Inflammatory macrophage (primary cell): ENCODE data around the gene SLC16A6.
"Not testable (repeated sequence)": the region's sequence is repeated elsewhere in the genome, so short reads cannot be mapped to it uniquely, and the experiment has no call there.

Source experiments
- DNase-seq, 2 donors: peaks; one replicate each; pipeline ENCODE4 v3.0.0-alpha.2; 2020 to 2022

The SLC16A6 gene

DNA sequence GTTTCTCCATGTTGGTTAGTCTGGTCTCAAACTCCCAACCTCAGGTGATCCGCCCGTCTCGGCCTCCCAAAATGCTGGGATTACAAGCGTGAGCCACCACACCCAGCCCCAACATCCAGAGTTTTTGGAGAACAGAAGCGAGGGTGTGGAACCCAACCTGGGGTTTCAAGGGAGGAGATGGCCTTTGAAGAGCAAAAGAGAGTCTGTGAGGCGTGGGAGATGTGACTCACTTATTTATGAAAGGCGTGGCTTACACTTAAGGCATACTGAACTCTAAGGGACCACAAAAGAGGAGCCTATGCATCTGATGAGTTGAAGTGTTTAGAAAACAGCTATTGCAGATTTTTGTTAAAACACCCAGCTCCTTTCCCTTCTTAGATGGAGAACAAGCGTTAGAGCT is 19.2 kb upstream of the SLC16A6 start:
- peak; percentile 47 to 56 for DNase-seq

DNA sequence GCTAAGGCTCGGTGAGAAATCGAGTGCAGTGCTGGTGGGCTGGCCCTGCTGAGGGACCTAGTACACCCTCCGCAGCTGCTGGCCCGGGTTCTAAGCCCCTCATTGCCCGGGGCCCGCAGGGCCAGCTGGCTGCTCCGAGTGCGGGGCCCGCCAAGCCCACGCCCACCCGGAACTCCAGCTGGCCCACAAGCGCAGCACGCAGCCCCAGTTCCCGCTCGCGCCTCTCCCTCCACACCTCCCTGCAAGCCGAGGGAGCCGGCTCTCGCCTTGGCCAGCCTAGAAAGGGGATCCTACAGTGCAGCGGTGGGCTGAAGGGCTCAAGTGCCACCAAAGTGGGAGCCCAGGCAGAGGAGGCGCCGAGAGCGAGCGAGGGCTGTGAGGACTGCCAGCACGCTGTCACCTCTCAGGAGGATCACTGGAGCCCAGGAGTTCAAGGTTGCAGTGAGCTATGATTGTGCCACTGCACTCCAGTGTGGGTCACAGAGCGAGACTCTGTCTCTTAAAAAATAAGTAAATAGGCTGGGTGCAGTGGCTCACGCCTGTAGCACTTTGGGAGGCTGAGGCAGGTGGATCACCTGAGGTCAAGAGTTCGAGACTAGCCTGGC is 18.2 kb upstream of the SLC16A6 start:
- not testable (repeated sequence) for DNase-seq

DNA sequence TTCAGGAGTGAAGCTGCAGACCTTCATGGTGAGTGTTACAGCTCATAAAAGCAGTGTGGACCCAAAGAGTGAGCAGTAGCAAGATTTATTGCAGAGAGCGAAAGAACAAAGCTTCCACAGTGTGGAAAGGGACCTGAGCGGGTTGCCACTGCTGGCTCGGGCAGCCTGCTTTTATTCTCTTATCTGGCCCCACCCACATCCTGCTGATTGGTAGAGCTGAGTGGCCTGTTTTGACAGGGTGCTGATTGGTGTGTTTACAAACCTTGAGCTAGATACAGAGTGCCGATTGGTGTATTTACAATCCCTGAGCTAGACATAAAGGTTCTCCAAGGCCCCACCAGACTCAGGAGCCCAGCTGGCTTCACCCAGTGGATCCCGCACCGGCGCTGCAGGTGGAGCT is 17.6 kb upstream of the SLC16A6 start:
- not testable (repeated sequence) for DNase-seq

DNA sequence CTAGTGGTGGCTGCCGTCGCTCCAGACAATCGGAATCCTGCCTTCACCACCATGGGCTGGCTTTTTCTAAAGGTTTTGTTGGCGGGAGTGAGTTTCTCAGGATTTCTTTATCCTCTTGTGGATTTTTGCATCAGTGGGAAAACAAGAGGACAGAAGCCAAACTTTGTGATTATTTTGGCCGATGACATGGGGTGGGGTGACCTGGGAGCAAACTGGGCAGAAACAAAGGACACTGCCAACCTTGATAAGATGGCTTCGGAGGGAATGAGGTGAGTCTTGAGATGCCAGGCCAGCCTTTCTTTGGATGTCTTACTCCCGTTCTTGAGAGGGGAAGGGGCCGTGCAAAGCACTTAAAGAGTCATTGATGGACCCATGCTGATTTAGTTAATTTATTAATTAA is 16.5 kb upstream of the SLC16A6 start:
- no peak for DNase-seq

DNA sequence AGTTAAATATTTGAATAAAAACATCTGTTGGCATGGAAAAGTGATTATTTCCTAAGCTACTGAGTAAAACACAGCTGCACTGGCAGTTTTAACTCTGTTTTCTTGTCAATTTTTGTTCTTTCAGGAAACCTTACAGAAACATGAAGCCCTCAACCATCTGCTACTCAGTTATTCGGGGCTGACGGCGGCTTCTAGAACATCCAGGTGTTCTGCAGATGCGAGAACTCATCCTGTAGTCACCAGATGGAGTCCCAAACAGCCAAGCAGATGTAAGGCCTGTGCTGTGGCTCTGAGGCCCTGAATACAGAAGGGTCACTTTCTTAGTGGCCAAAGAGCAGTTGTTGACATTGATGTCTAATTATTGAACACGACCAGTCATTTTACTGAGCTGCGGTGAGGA is 15.9 kb upstream of the SLC16A6 start:
- no peak for DNase-seq

DNA sequence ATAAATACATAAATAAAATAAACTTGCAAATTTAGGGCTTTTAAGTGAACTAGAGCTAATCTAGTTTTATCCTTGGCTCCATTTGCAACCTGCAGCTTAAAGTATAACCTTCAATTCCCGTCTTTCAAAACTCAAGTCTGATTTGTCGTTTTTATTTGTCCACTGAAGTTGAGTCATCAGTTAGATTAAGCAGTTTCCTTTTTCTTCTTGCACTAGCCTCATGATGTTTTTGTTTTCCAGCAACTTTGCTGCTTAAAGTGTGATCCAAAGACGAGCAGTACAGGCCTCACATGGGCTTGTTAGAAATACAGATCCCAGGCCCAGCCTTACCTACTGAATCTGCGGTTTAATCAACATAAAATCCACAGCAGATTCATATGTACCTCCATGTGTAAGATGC is 14.2 kb upstream of the SLC16A6 start:
- DNase-seq = peak; percentile 58 to 60

DNA sequence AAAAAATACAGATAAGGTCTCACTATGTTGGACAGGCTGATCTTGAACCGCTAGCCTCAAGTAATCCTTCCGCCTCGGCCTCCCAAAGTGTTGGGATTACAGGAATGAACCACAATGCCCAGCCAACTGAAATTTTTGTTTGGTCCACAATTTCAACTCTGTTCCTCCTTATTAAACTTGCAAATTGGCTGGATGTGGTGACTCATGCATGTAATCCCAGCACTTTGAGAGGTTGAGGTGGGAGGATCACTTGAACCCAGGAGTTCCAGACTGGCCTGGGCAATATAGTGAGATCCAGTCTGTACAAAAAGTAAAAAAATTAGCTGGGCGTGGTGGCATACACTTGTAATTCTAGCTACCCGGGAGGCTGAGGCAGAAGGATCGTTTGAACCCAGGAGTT is 13.8 kb upstream of the SLC16A6 start:
- no peak for DNase-seq

DNA sequence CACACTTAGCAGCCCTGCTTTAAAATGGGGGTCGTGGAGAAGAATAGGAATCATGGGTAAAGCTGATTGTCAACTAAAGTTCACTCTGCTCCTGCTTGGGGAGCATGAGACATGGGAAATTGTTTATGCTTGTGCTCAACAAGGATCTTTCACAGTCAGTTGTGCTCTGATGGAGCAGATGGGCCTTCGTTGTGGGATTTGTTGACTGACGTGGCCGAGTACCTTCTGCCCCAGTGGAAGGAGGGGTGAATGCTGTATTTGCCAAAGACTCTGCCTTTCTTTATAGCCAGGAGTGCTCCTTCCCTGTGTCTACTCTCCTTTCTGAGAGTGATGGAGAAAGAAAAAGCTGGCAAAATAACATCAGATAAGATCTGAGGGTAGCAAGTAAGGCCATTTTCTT is 11.7 kb upstream of the SLC16A6 start:
- DNase-seq = no peak

DNA sequence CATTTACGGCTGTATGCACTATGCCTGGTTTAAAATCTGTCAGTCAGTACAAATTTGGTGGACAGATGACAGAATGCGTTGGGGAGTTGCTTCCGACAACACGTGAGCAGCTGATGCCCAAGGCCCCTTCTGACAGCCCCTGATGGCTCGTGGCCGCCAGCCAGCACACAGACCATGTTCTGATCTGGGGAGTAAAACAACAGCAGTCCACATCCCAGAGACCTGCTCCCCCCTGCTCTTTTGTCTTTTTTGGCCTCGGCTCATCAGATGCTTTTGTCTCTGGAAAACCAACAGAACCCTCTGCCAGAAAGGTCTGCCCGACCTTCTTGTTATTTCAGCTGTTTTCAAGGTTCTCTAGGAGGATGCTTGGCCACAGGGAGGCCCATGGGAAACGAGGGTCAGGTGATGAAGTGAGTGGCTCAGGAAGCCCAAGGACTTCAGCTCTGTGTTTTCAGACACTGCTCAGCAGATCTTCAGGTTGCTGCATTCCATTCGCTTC is 11.2 kb upstream of the SLC16A6 start:
- no peak for DNase-seq

DNA sequence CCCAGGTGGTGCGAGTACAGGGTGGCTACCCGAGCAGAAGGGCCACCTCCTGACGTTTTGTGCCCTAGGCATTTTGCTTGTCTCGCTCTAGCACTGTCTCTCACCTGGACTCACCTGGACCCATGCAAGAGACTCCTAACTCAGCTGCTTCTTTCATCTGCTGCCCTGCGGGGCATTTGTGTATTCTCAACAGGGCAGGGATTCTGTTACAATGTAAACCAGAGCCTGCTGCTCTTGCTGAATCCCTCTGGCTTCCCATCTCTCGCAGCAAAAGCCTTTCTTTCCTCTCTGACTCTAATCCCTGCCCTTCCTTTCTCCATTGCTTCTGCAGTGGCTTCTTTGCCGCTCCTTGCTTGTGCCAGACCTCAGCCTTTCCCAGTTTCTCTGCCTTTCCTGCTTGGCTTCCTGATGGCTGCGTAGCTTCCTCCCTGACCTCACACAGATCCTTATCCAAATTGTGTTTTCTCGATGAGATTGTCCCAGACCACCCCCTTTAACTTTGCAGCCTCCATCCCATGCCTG is 10.6 kb upstream of the SLC16A6 start:
- no peak for DNase-seq

DNA sequence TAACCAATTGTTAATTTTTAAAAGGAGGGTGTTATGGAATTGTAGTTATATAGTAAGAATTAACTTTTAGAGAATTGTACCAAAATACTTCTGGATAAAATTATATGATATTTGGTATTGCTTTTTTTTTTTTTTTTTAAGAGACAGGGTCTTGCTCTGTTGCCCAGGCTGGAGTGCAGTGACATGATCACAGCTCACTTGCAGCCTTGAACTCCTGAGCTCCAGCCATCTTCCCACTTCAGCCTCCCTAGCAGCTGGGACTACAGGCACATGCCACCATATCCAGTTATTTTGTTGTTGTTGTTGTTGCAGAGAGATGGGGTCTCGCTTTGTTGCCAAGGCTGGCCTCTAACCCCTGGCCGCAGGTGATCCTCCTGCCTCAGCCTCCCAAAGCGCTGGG is 8.9 kb upstream of the SLC16A6 start:
- DNase-seq = no peak

DNA sequence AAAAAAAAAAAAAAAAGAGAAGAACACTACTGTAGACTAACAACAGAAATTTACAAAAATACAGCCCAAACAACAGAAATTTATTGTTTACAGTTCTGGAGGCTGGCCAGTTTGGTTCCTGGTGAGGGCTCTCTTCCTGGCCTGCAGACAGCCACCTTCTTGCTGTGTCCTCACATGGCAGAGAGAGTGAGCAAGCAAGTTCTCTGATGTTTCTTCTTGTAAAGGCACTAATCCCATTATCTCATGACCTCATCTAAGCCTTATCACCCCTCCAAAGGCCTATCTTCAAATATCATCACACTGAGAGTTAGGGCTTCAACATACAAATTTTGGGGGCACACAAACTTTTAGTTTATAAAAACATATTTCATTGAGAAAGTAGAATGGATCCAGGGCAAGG is 7.7 kb upstream of the SLC16A6 start:
- DNase-seq = no peak

DNA sequence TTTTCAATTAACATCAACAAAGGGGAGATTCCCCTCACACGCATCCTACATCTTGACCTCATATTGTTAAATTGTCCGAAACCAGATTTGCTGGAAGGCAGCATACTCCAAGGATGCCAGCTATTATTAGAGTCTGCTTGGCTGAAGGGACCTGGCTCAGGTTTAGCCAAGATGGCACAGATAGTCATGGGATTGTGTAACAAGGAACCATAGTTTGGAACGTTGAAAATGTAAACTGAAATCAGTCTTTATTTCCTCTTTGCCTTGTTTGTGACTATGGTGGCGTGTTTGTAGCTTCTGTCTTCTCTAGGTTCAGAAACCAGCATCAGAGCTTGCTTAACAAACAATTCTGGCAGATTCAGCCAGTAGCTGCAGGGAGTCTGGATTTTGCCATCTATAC is 6.3 kb upstream of the SLC16A6 start:
- DNase-seq = peak; percentile 64 to 74

DNA sequence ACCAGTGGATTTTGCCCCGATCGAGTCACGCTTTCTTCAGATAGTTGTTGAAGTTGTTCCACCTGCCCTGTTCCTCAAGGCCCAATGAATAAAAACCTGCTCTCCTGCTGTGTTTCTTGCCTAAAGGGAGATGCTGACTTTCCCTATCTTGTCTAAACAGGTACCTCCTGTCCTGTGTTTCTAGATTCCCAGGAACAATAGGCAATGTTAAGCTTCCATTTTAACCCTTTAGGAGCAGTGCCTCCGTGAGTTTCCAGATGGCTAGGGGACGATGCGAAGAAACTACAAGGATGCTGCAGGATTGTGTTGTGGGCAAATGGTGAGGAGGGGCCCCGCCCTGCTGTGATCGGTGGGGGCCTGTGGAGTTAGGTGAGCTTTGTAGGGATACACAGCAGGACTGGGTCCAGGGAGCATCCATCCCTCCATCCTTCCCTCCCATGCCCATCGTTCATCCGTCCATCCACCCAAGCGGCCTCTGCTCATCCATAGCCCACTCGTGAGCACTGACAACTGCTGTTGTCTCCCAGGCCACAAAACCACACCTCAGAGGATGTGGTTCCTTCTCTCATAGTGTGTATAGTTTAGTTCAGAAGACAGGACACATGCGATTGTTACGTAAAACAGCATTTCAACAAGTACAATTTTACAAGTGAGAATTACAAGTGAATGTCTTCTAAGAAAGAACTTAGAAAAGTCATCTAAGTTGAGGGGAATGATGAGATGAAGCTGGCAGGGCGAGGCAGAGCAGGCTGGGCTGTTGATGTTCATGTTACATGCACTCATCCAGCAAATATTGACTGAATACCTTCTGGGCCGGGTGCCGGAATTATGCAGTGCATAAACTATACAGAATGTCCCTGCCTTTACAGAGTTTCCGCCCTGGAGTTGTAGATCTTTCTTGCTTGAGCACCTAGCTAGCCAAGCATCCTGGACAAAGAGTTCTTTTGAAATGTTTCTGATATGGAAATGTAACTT is 5.6 kb upstream of the SLC16A6 start:
- DNase-seq = peak; percentile 16 to 24

DNA sequence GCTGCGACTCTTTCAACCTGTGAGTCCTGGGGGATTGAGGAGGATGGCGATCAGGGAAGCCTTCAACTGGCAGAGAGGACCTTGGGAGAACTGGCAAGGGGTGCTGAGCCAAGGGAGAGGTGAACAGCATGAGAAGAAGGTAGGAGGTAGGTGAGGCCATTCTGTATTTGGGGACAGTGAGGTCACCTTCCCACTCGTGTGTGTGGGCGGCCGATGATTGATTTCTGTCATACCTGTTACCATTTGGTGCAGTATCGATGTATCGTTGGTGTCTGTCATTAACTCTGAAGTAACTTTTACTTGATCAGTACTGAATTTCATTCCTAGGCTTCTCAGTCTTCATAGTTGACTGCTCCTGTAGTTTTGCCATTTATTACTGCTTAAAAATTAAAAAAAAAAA is 4.2 kb upstream of the SLC16A6 start:
- DNase-seq = no peak

DNA sequence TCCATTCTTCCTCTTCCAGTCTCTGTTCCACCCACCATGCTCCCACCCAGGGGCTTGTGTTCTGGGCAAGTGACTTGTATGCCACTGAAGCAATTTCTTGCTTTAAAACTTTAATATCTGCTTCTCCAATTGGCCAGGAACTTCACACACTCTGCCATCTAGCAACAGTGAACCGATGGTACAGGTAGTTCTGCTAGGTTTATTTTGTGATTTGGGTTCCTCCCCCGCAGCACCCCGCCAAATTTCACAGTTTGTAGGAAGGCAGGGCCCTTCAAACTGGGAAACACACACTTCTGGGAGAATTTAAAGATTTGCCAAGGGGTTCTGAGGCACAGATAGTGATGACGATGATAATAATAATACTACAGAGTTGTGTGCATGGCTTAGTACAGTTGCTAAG is 3.7 kb upstream of the SLC16A6 start:
- no peak for DNase-seq

DNA sequence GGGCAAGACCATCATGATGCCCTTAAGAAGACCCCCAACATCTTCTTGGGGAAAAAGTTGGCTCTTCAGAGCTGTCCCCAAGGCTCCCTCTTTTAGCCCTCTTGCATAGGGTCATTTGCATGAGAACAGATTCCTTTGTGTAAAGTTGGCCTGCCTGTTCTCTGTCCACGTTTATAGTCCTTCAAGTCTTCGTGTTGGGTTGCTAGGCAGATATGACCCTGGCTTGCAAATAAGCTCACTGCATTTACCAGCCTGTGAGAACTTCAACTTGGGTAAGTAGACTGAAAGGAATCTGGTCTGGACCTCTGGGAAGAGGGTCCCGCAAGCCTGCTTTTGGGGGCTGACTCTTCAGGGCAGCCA is 3.2 kb upstream of the SLC16A6 start:
- DNase-seq = no peak

DNA sequence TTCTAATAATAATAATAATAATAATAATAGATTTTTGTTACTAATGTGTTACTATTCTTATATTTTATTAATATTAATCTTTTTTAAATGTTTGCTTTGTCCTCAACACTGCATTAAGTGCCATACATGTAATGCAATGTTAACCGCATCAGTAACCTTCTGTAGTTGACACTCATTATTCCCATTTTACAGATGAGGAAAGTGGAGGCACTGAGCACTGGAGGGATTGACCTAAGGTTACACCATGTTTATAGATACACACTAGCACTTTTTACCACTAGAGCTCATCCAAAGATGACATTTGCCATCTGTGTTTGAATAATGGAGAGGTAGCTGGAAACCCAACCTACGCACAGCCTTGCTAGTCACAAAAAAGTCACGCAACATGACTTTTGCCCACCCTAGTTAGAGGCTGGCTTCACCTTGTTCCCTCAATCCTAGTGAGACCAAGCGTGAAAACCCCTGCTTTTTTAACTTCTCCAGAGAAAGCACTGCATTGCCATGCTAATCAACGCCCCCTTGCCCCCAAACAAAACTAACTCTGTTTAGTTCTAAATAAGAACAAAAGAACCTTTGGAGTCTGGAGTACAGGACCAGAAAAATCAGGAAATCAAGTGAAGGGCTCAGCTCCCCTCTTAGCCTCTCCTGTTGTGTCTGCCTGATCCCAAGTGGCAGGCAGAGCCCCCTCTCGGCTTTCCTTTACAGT is 2.7 kb upstream of the SLC16A6 start:
- DNase-seq = no peak

DNA sequence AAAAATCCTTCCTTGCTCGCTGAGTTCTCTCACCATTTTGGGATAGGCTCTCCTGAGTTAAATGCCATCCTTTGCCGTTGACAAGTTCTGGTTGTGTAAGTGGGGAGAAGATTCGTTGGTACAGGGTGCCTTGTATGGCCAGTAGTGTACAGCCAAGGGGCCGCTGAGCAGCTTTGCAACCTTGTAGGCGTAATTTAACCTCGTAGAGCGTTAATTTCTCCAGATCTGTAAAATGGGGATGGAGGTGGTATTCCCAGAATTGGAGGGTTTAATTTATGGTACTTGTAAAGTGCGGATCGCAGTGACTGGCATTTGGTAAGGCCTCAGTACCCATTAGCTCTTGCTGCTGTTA is 1.7 kb upstream of the SLC16A6 start:
- no peak for DNase-seq

DNA sequence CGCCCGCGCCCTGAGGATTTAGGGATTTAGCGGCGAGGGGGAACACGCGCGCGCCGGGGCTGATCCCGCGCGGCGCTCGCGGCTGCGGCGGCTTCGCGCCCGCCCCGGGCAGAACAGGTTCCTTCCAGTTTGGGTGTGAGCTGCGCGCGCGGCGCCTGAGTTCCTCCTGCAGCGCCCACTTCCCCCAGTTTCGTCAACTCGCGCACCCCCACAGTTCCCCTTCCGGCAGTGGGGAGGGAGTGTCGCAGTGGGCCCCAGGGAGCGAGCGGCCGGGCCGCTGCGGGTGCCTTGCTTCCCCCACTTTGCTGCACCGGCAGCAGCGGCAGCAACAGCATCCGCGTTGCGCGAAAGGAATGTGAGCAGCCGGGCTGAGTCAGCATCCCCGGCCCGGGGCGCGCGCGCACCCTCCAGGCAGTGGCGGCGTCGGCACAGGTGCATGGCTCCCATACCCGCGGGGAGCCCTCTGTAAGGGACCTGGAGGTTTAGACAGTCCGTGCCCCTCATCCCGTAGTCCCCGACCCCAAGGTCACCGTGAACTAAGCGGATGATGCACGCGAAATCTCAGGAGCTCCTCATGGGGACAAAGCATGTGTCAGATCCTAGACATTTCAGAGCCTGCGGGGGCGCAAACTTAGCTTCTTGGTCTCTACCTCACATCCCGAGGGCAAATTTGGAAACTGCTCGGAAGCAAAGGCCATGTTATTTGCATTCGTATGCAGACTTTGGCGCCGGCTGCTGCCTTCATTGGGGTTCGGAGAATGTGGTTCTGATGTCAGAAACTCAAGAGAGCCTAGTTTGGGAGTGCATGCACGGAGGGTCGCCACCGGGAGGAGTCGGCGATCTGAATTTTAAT is 1.1 kb upstream of the SLC16A6 start:
- peak; percentile 98 for DNase-seq

DNA sequence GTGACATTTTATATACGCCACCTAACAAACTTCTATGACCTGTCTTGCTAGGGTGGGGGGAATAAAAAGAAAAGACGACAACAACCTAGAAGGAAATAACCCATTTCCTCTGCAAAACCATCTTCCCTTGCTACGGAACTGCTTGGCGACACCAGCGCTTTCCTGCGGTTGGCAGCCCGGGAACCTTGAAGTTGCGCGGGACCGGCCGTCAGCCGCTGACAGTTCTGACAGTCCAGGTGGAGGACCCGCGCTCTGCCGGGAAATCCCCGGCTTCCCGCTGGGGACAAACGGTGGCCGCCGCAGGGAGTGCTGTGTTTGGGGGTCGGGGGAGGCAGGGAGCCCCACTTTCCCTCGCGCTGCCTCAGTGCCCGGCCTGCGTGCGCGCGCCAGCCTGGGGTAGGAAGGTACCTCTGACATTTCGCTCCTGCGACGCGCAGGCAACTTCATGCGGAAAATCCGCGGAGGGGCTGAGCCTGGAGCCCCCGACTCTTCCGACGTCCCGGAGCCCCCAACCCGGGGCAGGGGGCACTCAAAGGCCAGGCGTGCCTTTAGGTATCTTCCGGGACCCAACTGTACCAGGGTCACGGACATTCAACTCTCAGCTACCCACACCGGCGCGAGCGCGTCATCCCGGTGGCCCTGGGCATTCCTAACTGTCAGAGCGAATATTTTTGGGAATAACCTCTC is 516 bp downstream of the SLC16A6 start:
- peak; percentile 46 to 61 for DNase-seq

DNA sequence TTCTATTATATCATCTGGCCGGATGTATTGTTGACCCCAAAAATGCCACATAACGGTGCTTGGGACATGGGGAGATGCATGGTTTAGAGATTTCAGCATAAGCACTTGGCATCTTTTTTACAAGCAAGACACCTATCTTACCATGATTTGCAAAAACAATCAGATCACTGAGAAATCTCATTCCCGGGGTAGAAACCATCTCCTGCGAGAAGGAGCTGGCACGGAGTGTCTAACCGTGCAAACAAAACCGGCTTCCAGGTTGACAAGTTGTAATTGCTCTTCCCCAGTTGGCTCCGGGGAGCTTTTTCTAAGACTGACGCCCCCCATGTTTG is 1.0 kb downstream of the SLC16A6 start:
- DNase-seq = peak in 1 of 2 donors; percentile 18
